Measurements from ENCODE around the gene THTPA. TPM values are rescaled to one million over a fixed set of nuclear protein-coding genes. Genes with fewer than 3 reads are reported as not detected.
"Not testable (repeated sequence)": the region's sequence is repeated elsewhere in the genome, so short reads cannot be mapped to it uniquely, and the experiment has no call there.

The THTPA gene
- total RNA-seq, 2 experiments from 2014 or later: 7.6 to 9.4 TPM

DNA sequence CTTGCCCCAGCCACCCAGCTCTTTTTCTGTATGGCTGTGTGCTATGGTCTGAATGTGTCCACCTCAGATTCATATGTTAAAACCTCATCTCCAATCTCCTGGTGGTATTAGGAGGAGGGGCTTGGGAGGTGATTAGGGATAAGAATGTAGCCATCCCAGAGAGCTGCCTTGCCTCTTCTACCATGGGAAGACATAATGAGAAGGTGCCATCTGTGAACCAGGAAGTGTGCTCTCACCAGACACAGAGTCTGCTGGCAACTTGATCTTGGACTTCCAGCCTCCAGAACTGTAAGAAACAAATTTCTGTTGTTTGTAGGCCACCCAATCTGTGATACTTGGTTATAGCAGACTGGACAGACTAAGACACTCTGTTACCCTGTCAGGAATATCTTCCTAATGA, 45.4 kb downstream of the THTPA start:
- Mint-ChIP-seq H3K27me3 (no peaks in the 10 kb centered on the region), H3K4me1 (peaks cover 10% of the 10 kb centered on the region), H3K27ac (no peak overlapping the region), H3K36me3 (peaks cover 2% of the 10 kb centered on the region), H3K4me3 (no peak overlapping the region), H3K9me3 (peaks cover 2% of the 10 kb centered on the region)
- DNase-seq: no peak

DNA sequence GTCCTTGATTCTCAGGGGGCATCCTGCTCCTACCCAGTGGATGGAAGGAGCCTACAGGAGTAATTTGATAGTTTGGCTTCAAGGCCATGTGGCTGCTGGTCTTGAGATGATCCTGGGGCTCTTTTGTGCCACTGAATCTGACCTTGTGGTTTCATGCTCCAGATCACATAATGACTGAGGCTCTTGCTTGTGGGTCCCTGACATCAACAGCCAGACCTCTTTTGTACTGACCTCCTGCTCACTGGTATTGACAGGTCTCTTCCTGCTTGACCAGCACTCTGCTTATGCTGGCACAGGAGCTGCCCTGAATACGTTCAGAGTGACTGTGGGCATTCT, 45.7 kb downstream of the THTPA start:
- DNase-seq: no peak
- H3K27me3 Mint-ChIP-seq: no peaks in the 10 kb centered on the region
- peaks cover 2% of the 10 kb centered on the region for H3K36me3 Mint-ChIP-seq
- no peak overlapping the region for H3K27ac Mint-ChIP-seq
- peaks cover 13% of the 10 kb centered on the region for H3K4me1 Mint-ChIP-seq
- no peak overlapping the region for H3K4me3 Mint-ChIP-seq
- peaks cover 2% of the 10 kb centered on the region for H3K9me3 Mint-ChIP-seq

DNA sequence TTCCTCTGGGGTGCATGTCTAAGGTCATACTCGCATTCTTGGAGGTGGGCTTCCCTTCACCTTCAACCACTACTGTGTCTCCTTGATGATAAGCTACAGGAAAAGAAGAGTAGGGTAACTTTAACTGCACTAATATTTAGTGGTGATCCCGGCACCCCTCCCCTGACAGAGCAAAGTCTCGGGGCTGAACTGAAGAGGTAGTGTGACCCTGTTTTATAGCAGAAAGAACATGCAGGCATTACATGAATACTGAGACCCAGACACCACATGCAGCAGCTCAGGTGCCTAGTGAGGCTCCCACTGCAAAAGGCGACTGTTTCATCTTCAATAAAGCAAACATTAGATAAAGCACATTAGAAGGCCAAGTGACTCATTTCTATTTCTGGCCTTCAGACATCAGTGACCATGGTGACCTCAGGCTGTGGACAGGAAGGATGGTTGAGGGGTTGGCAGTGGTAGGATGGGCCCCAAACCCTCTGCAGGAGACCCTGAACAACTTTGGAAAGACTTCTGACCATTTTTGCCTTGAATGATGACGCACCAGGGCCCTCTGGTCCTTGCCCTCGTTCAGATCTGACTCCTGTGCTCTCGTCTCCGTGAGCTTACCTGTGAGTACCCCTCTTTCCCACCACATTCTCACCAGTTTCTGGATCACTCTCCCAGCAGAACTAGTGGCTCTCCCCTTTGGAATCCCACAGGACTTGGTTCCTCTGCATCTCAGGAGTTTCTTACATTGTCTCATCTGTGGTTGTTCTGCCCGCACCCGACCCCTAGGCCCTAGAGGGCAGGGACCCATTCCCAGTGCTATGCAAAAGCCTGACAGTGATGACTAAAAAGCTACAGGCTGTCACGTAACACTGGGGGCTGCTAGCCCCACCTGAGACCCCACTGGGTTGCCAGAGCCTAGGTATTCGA, 46.4 kb downstream of the THTPA start:
- Mint-ChIP-seq H3K4me3 (no peak overlapping the region), H3K36me3 (peaks cover 2% of the 10 kb centered on the region), H3K4me1 (peaks cover 14% of the 10 kb centered on the region), H3K27me3 (no peaks in the 10 kb centered on the region), H3K9me3 (peaks cover 2% of the 10 kb centered on the region), H3K27ac (no peak overlapping the region)
- no peak for DNase-seq

DNA sequence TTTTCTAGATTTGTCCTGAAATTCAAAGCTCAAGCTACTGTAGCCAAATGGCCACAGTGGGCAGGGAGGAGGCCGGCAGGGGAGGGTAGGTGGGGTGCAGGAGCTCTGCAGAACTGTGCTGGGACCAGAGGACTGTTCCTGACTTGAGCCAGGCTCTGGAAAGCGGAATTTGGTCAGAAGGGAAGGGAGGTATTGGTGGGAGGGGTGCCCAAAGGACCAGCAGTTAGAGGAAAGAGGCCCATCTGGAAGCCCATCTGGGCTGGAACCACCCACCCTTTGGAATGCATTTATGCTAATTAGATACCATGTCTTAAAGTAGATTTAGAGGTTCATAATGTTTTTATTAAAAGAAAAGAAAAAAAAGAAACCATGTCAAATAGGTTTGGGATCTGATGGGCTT, 47.0 kb downstream of the THTPA start:
- Mint-ChIP-seq H3K4me3 (no peak overlapping the region), H3K36me3 (peaks cover 2% of the 10 kb centered on the region), H3K4me1 (peaks cover 14% of the 10 kb centered on the region), H3K27ac (no peak overlapping the region), H3K27me3 (no peaks in the 10 kb centered on the region), H3K9me3 (peaks cover 2% of the 10 kb centered on the region)
- DNase-seq: no peak

DNA sequence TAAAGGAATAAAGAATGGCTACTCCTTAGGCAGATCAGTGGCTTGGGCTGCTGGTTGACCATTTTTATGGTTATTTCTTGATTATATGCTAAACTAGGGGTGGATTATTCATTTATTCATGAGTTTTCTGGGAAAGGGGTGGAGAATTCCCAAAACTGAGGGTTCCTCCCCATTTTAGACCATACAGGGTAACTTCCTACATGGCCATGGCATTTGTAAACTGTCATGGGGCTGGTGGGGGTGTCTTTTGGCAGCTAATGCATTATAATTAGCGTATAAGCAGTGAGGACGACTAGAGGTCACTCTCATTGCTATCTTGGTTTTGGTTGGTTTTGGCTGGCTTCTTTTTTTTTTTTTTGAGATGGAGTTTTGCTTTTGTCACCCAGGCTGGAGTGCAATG, 48.1 kb downstream of the THTPA start:
- Mint-ChIP-seq H3K9me3 (peaks cover 5% of the 10 kb centered on the region), H3K27ac (no peak overlapping the region), H3K27me3 (no peaks in the 10 kb centered on the region), H3K4me3 (no peak overlapping the region), H3K36me3 (peaks cover 5% of the 10 kb centered on the region), H3K4me1 (peaks cover 19% of the 10 kb centered on the region)
- DNase-seq: no peak

DNA sequence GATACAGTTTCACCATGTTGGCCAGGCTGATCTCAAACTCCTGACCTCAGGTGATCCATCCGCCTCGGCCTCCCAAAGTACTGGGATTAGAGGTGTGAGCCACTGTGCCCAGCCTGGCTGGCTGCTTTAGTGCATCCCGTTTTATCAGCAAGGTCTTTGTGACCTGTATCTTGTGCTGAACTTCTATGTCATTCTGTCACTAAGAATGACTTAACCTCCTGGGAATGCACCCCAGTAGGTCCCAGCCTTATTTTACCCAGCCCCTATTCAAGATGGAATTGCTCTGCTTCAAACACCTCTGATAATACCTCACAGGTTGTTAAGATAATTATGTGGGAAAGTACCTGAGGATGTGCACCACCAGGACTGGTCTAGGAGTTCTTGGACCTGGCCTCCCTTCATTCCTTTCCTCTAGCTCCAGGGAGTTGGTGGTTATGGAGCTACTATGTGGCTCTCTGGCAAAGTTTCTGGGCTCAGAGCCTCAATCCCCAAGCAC, 48.7 kb downstream of the THTPA start:
- Mint-ChIP-seq H3K4me3 (no peak overlapping the region), H3K4me1 (peaks cover 25% of the 10 kb centered on the region), H3K9me3 (peaks cover 8% of the 10 kb centered on the region), H3K27me3 (no peaks in the 10 kb centered on the region), H3K27ac (no peak overlapping the region), H3K36me3 (peaks cover 5% of the 10 kb centered on the region)
- no peak for DNase-seq

DNA sequence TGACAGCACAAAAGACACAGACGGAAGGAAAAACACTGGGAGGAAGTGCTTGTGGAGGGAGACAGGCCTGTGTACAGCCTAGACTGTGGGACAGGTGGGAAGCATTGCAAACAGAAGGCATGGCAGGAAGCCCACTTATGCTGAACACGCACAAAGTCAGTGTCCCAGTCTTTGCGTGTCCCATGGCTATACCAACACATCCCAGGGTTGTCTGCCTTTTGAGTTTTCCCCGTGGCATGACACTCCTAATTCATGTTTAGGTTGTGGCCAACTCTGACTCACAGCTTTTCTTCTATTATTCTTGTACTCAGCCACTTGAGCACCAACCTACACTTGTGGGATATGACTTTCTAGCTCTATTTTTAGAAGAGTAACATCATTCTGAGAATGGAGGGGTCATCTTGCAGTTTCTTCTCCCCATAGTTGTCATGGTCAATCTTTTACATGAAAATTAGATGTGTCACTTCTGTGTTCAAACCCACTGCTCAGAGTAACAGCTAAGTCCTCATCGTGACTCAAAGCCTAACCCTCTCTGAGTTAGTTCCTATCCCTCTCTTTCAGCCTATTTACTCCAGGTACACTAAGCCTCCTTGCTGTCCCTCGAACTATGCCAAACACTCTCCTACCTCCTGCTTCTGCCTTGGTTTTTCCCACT, 50.0 kb downstream of the THTPA start:
- no peaks in the 10 kb centered on the region for H3K27me3 Mint-ChIP-seq
- no peak overlapping the region for H3K4me3 Mint-ChIP-seq
- peaks cover 7% of the 10 kb centered on the region for H3K36me3 Mint-ChIP-seq
- DNase-seq: peak; percentile 14
- peak overlapping the region; percentile 72 for H3K27ac Mint-ChIP-seq
- peaks cover 12% of the 10 kb centered on the region for H3K9me3 Mint-ChIP-seq
- H3K4me1 Mint-ChIP-seq: peaks cover 36% of the 10 kb centered on the region

DNA sequence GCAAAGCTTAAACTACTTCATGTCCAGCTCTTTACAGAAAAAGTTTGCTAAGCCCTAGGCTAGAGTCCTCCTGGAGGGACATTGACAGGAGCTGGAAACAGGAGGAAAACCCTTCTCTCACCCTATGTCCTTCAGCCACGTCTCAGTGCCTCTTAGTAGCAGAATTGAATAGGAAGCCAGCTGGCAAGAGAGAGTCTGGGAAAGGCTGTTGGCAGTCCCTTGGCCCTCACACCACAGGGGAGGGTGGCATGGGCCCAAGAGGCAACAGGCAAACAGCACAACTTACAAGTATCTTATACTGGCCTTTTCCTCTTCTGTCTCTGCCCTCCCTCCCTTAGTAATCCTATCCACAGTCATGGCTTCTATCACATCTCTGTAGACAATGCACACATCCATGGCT, 52.4 kb downstream of the THTPA start:
- DNase-seq: no peak
- H3K4me3 Mint-ChIP-seq: no peak overlapping the region
- no peaks in the 10 kb centered on the region for H3K27me3 Mint-ChIP-seq
- H3K9me3 Mint-ChIP-seq: peaks cover 12% of the 10 kb centered on the region
- H3K36me3 Mint-ChIP-seq: peaks cover 7% of the 10 kb centered on the region
- H3K4me1 Mint-ChIP-seq: peaks cover 38% of the 10 kb centered on the region
- H3K27ac Mint-ChIP-seq: no peak overlapping the region

DNA sequence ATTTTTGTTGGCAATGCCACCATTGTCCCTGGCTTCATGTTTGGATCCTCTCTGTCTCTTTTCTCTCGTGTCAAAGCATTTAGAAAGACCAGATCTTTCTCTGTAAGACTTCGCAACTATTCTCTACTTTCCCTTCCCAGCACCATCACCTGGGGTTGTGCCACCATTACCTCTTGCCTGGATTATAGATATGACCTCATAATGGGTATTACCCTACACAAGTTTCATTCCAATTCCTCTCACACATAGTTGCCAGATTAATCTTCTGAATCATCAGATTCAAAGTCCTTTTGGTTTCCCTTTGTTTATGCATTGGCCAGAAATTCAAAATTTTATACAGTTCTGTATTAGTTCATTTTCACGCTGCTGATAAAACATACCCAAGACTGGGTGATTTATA, 52.9 kb downstream of the THTPA start:
- peak overlapping the region; percentile 65 for H3K27ac Mint-ChIP-seq
- no peak overlapping the region for H3K4me3 Mint-ChIP-seq
- no peak for DNase-seq
- H3K36me3 Mint-ChIP-seq: peaks cover 7% of the 10 kb centered on the region
- peaks cover 39% of the 10 kb centered on the region for H3K4me1 Mint-ChIP-seq
- peaks cover 12% of the 10 kb centered on the region for H3K9me3 Mint-ChIP-seq
- H3K27me3 Mint-ChIP-seq: no peaks in the 10 kb centered on the region

DNA sequence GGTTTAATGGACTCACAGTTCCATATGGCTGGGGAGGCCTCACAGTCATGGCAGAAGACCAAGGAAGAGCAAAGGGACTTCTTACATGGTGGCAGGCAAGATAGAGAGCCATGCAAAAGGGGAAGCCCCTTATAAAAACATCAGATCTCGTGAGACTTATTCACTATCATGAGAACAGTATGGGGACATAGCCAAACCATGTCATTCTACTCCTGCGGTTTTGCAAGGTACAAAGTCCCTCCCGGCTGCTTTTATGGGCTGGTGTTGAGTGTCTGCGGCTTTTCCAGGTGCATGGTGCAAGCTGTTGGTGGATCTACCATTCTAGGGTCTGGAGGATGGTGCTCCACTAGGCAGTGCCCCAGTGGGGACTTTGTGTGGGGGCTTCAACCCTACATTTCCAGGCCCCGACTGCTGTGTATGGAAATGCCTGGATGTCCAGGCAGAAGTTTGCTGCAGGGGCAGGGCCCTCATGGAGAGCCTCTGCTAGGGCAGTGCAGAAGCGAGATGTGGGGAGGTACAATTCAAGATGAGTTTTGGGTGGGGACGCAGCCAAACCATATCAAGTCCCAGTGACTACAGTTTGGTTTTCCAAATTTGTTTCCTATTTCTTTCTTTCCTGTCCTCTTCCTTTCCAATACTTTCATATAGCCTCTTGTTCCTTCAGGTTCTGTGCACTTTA, 53.5 kb downstream of the THTPA start:
- not testable (repeated sequence) for H3K36me3 Mint-ChIP-seq, DNase-seq, H3K4me3 Mint-ChIP-seq, H3K27me3 Mint-ChIP-seq
- Mint-ChIP-seq H3K27ac (peak overlapping the region; percentile 88), H3K4me1 (peaks cover 39% of the 10 kb centered on the region), H3K9me3 (peaks cover 12% of the 10 kb centered on the region)

Other genes starting within 250 kb of the THTPA start
- 1 to 10 TPM; 1.4 to 1.8 TPM for gene BCL2L2, start 249.4 kb upstream of the THTPA start, total RNA-seq
- 100 to 1,000 TPM; 280 to 289 TPM for gene PABPN1, start 234.8 kb upstream of the THTPA start, total RNA-seq
- gene SLC22A17, start 203.4 kb upstream of the THTPA start, total RNA-seq: 1 to 10 TPM; 2.2 to 2.9 TPM
- not detected for gene EFS, start 191.1 kb upstream of the THTPA start, total RNA-seq
- gene IL25, start 183.5 kb upstream of the THTPA start, total RNA-seq: not detected
- gene CMTM5, start 179.2 kb upstream of the THTPA start, total RNA-seq: not detected
- not detected for gene MYH6, start 148.0 kb upstream of the THTPA start, total RNA-seq
- gene MYH7, start 120.6 kb upstream of the THTPA start, total RNA-seq: under 1 TPM; 0.04 to 0.06 TPM
- 10 to 100 TPM; 75.2 to 80.3 TPM for gene NGDN, start 86.6 kb upstream of the THTPA start, total RNA-seq
- gene ZFHX2, start 4.5 kb upstream of the THTPA start, total RNA-seq: 1 to 10 TPM in 1 of 2 experiments, under 1 TPM in 1; 0.85 to 1.1 TPM
- 100 to 1,000 TPM; 118 to 124 TPM for gene AP1G2, start 11.5 kb downstream of the THTPA start, total RNA-seq
- under 1 TPM; 0.72 to 0.74 TPM for gene JPH4, start 22.5 kb downstream of the THTPA start, total RNA-seq
- 10 to 100 TPM; 10.4 to 11.6 TPM for gene DHRS2, start 80.1 kb downstream of the THTPA start, total RNA-seq